ENCODE data around the gene RYR1. TPM values are rescaled to one million over a fixed set of nuclear protein-coding genes. Genes with fewer than 3 reads are reported as not detected.

RYR1 gene
- total RNA-seq, 1 experiment from 2014 or later: 34.2 TPM

DNA sequence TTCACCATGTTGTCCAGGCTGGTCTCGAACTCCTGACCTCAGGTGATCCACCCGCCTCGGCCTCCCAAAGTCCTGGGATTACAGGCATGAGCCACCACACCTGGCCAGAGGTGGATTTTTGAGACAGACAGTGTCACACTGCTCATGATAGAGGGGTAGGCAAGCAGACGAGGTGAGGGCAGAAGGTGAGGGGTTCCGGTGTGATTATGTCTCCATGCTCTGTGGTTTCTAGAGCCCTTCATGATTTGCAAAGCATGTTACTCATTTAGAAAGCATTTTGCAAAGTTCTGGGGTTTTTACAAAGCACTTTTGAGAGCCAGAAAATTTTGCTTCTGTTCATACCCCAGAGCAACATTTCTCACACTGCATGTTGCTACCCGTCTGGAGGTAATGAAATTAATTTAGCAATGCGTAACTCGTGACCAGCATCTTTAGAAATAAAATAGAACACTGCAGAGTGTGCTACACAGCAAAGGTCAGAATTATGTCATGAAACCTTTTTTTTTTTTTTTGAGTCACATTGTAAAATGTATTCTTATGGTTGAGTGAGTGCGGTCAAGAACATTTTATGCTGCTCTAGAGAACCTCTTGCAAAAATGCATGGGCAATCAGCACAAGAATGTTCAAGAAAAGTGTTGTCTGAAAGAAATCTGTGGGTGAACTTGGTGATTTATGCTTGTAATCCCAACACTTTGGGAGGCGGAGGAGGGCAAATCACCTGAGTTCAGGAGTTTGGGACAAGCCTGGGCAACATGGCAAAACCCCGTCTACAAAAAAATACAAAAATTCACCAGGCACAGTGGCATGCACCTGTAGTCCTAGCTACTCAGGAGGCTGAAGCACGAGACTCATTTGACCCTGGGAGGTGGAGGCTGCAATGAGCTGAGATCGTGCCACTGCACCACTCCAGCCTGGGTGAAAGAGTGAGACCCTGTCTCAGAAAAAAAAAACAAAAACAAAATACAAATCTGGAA, 126.2 kb downstream of the RYR1 start:
- intact Hi-C loops (cut with micrococcal nuclease; ENCODE audit: unreplicated experiment): loop anchor here (5.0 kb wide), 1 partner anchor 73 kb away; no protein-coding TSS in a partner anchor
- DNase-seq (ENCODE audit: low read depth, low spot score) (no peak), ATAC-seq (no peak)
- Histone ChIP-seq H3K36me3 (ENCODE audit: control insufficient read depth, insufficient read depth, low read length) (no peaks in the 10 kb centered on the region), H3K4me1 (ENCODE audit: control insufficient read depth, insufficient read depth, low read length) (0 out of 2 replicates have a peak, but pooled peaks cover 2% of the 10 kb centered on the region), H3K9me3 (ENCODE audit: control insufficient read depth, insufficient read depth, low read depth, low read length) (no peaks in the 10 kb centered on the region), H3K4me3 (ENCODE audit: low read depth in 2 of 2, low read length in 2 of 2) (no peak overlapping the region), H3K27ac (ENCODE audit: low read length) (no peak overlapping the region), H3K27me3 (ENCODE audit: control insufficient read depth, insufficient read depth, low read length) (no peaks in the 10 kb centered on the region)
- CTCF ChIA-PET: interaction anchor here (0.6 to 0.8 kb wide), 2 partner anchors 35 to 41 kb away, joined by 3 to 5 read pairs; no protein-coding TSS in a partner anchor
- no TSS peak for BruUV-seq (replicated peaks)
- POLR2A ChIA-PET: interaction anchor here (0.7 kb wide), 1 partner anchor 8 kb away, joined by 10 read pairs; no protein-coding TSS in a partner anchor
- TF ChIP-seq SIN3A (IDR thresholded peaks at IDR 0.05; ENCODE audit: borderline replicate concordance, insufficient read depth, low read depth, low read length) (no peak), TCF7L2 (IDR thresholded peaks at IDR 0.05; ENCODE audit: low read depth, low read length) (no peak), POLR2AphosphoS5 (IDR thresholded peaks at IDR 0.05; ENCODE audit: low read depth, low read length) (no peak)
- TF ChIP-seq, protein P1, sequence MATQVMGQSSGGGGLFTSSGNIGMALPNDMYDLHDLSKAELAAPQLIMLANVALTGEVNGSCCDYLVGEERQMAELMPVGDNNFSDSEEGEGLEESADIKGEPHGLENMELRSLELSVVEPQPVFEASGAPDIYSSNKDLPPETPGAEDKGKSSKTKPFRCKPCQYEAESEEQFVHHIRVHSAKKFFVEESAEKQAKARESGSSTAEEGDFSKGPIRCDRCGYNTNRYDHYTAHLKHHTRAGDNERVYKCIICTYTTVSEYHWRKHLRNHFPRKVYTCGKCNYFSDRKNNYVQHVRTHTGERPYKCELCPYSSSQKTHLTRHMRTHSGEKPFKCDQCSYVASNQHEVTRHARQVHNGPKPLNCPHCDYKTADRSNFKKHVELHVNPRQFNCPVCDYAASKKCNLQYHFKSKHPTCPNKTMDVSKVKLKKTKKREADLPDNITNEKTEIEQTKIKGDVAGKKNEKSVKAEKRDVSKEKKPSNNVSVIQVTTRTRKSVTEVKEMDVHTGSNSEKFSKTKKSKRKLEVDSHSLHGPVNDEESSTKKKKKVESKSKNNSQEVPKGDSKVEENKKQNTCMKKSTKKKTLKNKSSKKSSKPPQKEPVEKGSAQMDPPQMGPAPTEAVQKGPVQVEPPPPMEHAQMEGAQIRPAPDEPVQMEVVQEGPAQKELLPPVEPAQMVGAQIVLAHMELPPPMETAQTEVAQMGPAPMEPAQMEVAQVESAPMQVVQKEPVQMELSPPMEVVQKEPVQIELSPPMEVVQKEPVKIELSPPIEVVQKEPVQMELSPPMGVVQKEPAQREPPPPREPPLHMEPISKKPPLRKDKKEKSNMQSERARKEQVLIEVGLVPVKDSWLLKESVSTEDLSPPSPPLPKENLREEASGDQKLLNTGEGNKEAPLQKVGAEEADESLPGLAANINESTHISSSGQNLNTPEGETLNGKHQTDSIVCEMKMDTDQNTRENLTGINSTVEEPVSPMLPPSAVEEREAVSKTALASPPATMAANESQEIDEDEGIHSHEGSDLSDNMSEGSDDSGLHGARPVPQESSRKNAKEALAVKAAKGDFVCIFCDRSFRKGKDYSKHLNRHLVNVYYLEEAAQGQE (IDR thresholded peaks at IDR 0.05; ENCODE audit: insufficient read depth in 1 of 2, low read depth in 2 of 2, low read length in 1 of 2): no peak
- TF ChIP-seq, protein P2, sequence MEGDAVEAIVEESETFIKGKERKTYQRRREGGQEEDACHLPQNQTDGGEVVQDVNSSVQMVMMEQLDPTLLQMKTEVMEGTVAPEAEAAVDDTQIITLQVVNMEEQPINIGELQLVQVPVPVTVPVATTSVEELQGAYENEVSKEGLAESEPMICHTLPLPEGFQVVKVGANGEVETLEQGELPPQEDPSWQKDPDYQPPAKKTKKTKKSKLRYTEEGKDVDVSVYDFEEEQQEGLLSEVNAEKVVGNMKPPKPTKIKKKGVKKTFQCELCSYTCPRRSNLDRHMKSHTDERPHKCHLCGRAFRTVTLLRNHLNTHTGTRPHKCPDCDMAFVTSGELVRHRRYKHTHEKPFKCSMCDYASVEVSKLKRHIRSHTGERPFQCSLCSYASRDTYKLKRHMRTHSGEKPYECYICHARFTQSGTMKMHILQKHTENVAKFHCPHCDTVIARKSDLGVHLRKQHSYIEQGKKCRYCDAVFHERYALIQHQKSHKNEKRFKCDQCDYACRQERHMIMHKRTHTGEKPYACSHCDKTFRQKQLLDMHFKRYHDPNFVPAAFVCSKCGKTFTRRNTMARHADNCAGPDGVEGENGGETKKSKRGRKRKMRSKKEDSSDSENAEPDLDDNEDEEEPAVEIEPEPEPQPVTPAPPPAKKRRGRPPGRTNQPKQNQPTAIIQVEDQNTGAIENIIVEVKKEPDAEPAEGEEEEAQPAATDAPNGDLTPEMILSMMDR (IDR thresholded peaks at IDR 0.05): no peak
- in situ Hi-C loops (cut with HindIII; ENCODE audit: low pct_unique_long_range_greater_than_20kb, low sequenced_read_pairs): no loop called here

DNA sequence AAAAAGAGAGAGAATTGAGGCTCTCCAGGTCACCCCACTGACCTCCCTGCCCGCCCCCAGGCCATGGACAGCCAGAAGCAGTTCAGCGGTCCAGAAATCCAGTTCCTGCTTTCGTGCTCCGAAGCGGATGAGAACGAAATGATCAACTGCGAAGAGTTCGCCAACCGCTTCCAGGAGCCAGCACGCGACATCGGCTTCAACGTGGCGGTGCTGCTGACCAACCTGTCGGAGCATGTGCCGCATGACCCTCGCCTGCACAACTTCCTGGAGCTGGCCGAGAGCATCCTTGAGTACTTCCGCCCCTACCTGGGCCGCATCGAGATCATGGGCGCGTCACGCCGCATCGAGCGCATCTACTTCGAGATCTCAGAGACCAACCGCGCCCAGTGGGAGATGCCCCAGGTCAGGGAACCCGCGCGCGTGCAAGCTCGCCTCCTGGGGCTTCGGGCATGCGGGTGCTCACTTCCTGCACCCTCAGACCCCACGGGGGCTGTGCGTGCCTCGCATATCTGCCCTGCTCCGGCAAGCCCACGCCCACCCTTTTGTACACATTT, 127.6 kb downstream of the RYR1 start:
- CTCF ChIA-PET: interaction anchor here (0.7 kb wide), 1 partner anchor 10 kb away, joined by 3 read pairs; no protein-coding TSS in a partner anchor
- peaks cover 7% of the 10 kb centered on the region; the same call in 1 of the 2 replicates for H3K4me1 ChIP-seq (ENCODE audit: control insufficient read depth, insufficient read depth, low read length)
- no TSS peak for BruUV-seq (replicated peaks)

More for the DNA sequence above, 127.6 kb downstream of the RYR1 start:
- Histone ChIP-seq H3K9me3 (ENCODE audit: control insufficient read depth, insufficient read depth, low read depth, low read length) (no peaks in the 10 kb centered on the region), H3K36me3 (ENCODE audit: control insufficient read depth, insufficient read depth, low read length) (no peaks in the 10 kb centered on the region), H3K27me3 (ENCODE audit: control insufficient read depth, insufficient read depth, low read length) (no peaks in the 10 kb centered on the region), H3K27ac (ENCODE audit: low read length) (no peak overlapping the region), H3K4me3 (ENCODE audit: low read depth in 2 of 2, low read length in 2 of 2) (no peak overlapping the region)
- no peak for TF ChIP-seq POLR2AphosphoS5 (IDR thresholded peaks at IDR 0.05; ENCODE audit: low read depth, low read length)
- no peak for TF ChIP-seq TCF7L2 (IDR thresholded peaks at IDR 0.05; ENCODE audit: low read depth, low read length)
- no peak for TF ChIP-seq SIN3A (IDR thresholded peaks at IDR 0.05; ENCODE audit: borderline replicate concordance, insufficient read depth, low read depth, low read length)
- TF ChIP-seq, protein P2 (IDR thresholded peaks at IDR 0.05): no peak
- TF ChIP-seq, protein P1 (IDR thresholded peaks at IDR 0.05; ENCODE audit: insufficient read depth in 1 of 2, low read depth in 2 of 2, low read length in 1 of 2): no peak
- DNase-seq (ENCODE audit: low read depth, low spot score): no peak
- intact Hi-C loops (cut with micrococcal nuclease; ENCODE audit: unreplicated experiment) (no loop called here), in situ Hi-C loops (cut with HindIII; ENCODE audit: low pct_unique_long_range_greater_than_20kb, low sequenced_read_pairs) (no loop called here)
- POLR2A ChIA-PET: interaction anchor here (0.5 to 0.7 kb wide), 3 partner anchors 72 to 217 kb away, joined by 3 to 4 read pairs (median 3); partner anchors contain the start of gene ACTN4
- no peak for ATAC-seq
